WI38 (cell line): Measurements from ENCODE around the gene LPP.

Experiments used
- H3K4me3 ChIP-seq: 2 replicates; pipeline ENCODE4 v1.5.1; 2011; ENCODE audit warnings: low read depth, mild to moderate bottlenecking, control low read depth, low read length
- TF ChIP-seq, protein P1 (sequence below): IDR thresholded peaks from 2 replicates; pipeline ENCODE4 v1.5.1; 2012; ENCODE audit warnings: low read depth, mild to moderate bottlenecking, control low read depth, low read length

Gene LPP

DNA sequence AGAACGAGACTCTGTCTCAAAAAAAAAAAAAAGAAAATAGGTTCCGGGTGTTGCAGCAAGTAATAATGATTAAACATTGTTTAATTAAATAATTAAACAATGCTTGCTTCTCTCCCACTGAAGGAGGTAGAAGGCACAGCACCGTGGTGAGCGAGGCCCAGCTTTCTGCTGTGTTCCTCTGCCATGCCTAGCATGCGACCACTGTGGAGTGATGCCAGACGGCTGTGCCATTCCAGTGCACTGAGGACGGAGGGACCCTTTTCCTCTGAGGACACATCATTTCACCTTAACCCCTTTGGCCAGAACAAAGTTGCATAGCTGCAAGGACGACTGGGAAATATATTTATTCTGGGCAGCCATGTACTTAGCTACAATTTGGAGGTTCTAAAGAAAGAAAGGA is 695.0 kb downstream of the LPP start:
- no peak overlapping the region for H3K4me3 ChIP-seq
- TF ChIP-seq, protein P1, sequence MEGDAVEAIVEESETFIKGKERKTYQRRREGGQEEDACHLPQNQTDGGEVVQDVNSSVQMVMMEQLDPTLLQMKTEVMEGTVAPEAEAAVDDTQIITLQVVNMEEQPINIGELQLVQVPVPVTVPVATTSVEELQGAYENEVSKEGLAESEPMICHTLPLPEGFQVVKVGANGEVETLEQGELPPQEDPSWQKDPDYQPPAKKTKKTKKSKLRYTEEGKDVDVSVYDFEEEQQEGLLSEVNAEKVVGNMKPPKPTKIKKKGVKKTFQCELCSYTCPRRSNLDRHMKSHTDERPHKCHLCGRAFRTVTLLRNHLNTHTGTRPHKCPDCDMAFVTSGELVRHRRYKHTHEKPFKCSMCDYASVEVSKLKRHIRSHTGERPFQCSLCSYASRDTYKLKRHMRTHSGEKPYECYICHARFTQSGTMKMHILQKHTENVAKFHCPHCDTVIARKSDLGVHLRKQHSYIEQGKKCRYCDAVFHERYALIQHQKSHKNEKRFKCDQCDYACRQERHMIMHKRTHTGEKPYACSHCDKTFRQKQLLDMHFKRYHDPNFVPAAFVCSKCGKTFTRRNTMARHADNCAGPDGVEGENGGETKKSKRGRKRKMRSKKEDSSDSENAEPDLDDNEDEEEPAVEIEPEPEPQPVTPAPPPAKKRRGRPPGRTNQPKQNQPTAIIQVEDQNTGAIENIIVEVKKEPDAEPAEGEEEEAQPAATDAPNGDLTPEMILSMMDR: no peak

DNA sequence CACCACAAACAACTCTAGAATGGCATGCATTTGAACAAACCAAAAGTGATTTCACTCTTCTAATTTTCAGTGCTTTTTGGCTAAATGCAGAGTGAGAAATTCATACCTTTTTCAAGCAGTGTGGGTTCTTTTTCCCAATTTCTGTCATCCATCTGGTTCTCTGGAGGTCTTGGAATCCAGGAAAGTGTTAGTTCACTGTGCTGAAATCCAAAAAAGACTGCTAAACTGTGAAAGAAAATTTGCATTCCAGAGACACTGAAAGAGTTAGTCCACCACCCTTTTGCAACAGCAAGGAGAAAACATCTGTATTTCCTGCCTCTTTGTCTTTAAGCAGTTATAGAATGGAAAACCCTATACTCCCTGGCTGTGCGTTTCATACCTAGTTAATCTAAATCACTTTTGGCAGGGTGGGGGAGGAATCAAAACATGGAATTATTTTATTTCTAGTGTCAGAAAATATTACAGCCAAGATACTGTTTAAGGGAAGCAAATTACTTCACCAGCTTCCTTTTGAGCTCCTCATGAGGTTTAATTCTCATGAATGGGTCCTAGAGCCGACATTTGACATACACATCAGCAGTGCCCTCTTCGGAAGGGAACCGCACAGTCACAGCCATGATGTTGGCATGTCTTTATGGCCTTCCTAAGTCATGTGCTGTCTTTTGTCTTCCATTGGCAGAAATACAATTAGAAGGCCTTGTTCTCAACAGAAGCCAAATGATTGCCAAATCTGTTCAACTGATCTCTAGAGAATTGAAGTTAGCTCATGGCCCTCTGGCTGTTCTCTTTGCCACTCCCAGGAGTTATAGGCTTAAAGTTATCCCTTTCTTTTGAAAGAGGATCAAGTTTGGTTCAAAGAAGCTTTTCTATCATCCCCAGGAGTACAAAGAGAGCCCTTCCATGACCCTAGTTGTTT is 700.2 kb downstream of the LPP start:
- TF ChIP-seq, protein P1: no peak
- H3K4me3 ChIP-seq: no peak overlapping the region

DNA sequence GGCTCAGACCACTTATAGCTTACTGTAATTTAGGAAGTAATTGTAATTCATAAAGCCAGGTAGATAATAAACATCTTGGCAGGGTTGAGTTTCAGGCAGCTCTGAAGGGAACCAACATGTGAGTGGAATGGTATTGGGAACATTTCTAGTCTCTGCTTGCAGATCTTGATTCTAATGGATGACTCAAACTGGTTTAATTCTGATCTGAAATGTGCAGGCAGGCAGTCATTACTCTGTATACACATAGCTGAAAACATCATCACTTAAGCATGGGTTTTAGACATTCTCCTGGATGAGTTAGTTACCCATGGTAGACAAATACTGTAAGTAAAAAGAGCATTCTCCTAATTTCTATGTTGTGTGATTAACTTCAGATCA is 700.8 kb downstream of the LPP start:
- no peak overlapping the region for H3K4me3 ChIP-seq
- TF ChIP-seq, protein P1: no peak

DNA sequence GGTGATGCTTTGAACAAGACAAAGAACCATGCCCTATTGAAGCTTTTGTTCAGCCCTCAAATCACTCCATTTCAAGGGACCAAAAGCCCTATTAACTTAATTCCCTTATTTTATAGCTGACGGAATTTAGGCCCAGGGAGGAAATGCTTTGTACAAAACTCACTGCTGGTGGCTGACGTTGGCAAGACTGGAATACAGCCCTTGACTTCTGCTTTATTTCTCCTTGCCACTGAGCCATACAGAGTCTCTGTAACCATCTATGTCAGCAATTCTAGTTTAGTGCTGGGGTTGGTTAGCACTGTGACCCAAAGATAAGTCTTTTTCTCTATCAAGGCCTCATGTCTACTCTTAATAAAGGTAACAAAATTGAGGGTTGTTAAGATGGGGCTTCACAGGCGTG is 701.7 kb downstream of the LPP start:
- TF ChIP-seq, protein P1: no peak

DNA sequence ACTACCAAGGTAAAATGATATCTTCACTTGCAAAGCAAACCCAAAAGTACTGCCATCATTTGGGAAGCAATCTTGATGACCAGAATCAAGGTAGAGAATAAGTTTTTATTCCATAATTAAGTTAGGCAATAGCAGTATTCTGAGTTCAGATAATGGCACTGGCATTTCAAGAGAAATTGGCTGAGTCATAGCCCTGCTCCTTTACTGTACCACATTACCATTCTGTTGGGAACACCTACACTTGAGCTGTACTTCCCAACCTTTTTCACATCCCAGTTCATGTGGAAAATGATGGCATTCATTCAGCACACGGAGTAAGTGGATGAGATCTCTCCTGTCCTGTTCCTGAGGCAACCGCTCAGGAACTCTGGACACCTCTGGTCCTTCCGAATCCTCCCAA is 706.2 kb downstream of the LPP start:
- TF ChIP-seq, protein P1: no peak
- H3K4me3 ChIP-seq: no peak overlapping the region

More for the DNA sequence above, 701.7 kb downstream of the LPP start:
- H3K4me3 ChIP-seq: no peak overlapping the region

DNA sequence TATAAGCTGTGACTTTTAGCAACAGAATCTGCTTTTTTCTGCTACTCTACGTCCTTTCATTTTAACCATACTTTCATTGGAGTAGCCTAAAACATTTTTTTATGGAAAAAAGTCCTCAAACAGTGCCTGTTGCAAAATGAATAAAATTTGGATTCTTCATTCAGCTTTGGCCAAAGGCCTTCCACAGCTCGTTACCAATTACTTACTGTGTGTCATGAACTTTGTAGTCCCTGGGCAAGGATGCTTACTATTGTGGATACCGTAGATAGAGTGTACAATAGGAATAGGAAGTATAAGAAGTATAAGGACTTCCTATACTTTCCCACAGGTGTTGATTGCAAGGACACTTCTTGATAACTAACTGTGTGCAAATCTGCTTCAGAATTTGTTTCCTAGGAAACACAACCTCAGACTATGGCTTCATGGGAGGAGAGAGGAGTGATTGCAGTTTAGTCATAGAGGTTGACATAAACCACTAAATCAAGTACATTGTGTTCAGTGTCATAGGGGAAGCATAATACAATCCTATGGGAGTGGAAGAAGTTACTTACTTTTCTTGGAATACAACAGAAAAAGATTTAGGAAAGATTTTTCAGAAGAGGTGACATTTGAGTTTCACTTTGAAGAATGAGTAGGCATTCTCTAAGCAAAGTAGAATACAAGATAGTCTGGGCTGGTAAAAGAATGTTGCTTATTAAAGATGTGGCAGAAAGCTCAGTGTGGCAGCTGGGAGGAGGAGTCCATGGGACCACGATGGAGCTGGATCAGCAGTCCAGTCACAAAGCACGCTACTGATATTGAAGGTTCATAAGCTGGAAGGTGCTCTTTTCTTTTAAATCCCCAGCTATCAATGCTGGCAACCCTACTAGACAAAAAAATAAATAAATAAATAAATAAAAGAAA is 708.1 kb downstream of the LPP start:
- TF ChIP-seq, protein P1: no peak
- H3K4me3 ChIP-seq: no peak overlapping the region
